ENCODE results near the gene DISC1. TPM values are rescaled to one million over a fixed set of nuclear protein-coding genes. Genes with fewer than 3 reads are reported as not detected.

Gene DISC1
- polyA plus RNA-seq, 1 donor from 2014 or later: 0.84 TPM

DNA sequence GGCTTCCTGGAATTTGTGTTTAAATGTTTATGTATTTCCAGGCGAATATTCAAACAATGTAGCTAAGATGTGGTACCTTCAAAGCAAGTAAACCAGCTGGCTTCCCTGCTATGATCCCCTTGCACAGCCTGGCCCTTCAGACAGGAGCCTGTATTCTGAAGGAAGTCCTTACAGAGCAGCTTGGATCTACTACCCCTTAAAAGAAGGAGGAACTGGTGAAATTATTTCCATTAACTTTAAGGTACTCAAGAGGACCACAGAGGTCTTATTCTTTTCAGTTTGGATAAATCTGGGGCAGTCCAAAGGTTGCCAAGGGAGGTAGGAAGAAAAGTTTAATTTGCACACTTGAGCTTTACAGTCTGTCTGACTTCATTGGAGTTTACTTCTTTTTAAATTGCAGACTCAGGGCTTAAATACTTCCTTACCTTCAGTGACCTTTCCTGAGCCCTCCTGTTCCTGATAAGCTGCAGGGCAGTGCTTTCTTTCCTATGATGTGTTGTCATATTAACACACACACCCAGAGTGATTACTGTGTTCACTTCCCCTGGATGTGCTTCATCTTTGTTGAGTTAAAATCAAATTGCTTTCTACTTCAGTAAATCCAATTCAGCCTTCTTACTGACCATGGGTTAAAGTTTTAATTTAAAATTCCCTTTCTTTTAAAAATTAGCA is 40.5 kb downstream of the DISC1 start:
- H3K9me2 ChIP-seq (ENCODE audit: insufficient read depth, low read length): no peaks in the 10 kb centered on the region
- H3K9me3 ChIP-seq (ENCODE audit: low read length): peaks cover 3% of the 10 kb centered on the region
- no peak overlapping the region for H3K27ac ChIP-seq (ENCODE audit: low read length)
- H3K9ac ChIP-seq (ENCODE audit: low read length): no peak overlapping the region
- H2AFZ ChIP-seq (ENCODE audit: low read depth, low read length): no peak overlapping the region
- H3K27me3 ChIP-seq (ENCODE audit: insufficient read depth, low read depth, low read length): no peaks in the 10 kb centered on the region
- H3F3A ChIP-seq (ENCODE audit: insufficient read depth, low read length, poor library complexity, severe bottlenecking): no peaks in the 10 kb centered on the region
- no peaks in the 10 kb centered on the region for H3K36me3 ChIP-seq (ENCODE audit: insufficient read depth, low read length)
- H3K4me2 ChIP-seq (ENCODE audit: low read length): no peak overlapping the region
- no peak overlapping the region for H3K4me3 ChIP-seq (ENCODE audit: low read length)
- no peaks in the 10 kb centered on the region for H3K79me2 ChIP-seq (replicated peaks; ENCODE audit: insufficient read depth, low read length)
- no peaks in the 10 kb centered on the region for H4K20me1 ChIP-seq (ENCODE audit: insufficient read depth)
- TF ChIP-seq POLR2AphosphoS5 (IDR thresholded peaks at IDR 0.05) (no peak), RAD21 (conservative IDR thresholded peaks at IDR 0.05) (no peak), EP300 (conservative IDR thresholded peaks at IDR 0.05; ENCODE audit: poor library complexity, severe bottlenecking) (no peak), SMC3 (conservative IDR thresholded peaks at IDR 0.05; ENCODE audit: poor library complexity) (no peak), MXI1 (conservative IDR thresholded peaks at IDR 0.05; ENCODE audit: poor library complexity, severe bottlenecking) (no peak), TAF1 (IDR thresholded peaks at IDR 0.05; ENCODE audit: low read depth) (no peak), EZH2 (IDR thresholded peaks at IDR 0.05; ENCODE audit: borderline replicate concordance, insufficient read depth, low read length, poor library complexity, severe bottlenecking) (no peak)
- TF ChIP-seq, protein P1, sequence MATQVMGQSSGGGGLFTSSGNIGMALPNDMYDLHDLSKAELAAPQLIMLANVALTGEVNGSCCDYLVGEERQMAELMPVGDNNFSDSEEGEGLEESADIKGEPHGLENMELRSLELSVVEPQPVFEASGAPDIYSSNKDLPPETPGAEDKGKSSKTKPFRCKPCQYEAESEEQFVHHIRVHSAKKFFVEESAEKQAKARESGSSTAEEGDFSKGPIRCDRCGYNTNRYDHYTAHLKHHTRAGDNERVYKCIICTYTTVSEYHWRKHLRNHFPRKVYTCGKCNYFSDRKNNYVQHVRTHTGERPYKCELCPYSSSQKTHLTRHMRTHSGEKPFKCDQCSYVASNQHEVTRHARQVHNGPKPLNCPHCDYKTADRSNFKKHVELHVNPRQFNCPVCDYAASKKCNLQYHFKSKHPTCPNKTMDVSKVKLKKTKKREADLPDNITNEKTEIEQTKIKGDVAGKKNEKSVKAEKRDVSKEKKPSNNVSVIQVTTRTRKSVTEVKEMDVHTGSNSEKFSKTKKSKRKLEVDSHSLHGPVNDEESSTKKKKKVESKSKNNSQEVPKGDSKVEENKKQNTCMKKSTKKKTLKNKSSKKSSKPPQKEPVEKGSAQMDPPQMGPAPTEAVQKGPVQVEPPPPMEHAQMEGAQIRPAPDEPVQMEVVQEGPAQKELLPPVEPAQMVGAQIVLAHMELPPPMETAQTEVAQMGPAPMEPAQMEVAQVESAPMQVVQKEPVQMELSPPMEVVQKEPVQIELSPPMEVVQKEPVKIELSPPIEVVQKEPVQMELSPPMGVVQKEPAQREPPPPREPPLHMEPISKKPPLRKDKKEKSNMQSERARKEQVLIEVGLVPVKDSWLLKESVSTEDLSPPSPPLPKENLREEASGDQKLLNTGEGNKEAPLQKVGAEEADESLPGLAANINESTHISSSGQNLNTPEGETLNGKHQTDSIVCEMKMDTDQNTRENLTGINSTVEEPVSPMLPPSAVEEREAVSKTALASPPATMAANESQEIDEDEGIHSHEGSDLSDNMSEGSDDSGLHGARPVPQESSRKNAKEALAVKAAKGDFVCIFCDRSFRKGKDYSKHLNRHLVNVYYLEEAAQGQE (IDR thresholded peaks at IDR 0.05; ENCODE audit: borderline replicate concordance): no peak
- TF ChIP-seq, protein P2, sequence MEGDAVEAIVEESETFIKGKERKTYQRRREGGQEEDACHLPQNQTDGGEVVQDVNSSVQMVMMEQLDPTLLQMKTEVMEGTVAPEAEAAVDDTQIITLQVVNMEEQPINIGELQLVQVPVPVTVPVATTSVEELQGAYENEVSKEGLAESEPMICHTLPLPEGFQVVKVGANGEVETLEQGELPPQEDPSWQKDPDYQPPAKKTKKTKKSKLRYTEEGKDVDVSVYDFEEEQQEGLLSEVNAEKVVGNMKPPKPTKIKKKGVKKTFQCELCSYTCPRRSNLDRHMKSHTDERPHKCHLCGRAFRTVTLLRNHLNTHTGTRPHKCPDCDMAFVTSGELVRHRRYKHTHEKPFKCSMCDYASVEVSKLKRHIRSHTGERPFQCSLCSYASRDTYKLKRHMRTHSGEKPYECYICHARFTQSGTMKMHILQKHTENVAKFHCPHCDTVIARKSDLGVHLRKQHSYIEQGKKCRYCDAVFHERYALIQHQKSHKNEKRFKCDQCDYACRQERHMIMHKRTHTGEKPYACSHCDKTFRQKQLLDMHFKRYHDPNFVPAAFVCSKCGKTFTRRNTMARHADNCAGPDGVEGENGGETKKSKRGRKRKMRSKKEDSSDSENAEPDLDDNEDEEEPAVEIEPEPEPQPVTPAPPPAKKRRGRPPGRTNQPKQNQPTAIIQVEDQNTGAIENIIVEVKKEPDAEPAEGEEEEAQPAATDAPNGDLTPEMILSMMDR (IDR thresholded peaks at IDR 0.05; ENCODE audit: poor library complexity, severe bottlenecking): no peak

DNA sequence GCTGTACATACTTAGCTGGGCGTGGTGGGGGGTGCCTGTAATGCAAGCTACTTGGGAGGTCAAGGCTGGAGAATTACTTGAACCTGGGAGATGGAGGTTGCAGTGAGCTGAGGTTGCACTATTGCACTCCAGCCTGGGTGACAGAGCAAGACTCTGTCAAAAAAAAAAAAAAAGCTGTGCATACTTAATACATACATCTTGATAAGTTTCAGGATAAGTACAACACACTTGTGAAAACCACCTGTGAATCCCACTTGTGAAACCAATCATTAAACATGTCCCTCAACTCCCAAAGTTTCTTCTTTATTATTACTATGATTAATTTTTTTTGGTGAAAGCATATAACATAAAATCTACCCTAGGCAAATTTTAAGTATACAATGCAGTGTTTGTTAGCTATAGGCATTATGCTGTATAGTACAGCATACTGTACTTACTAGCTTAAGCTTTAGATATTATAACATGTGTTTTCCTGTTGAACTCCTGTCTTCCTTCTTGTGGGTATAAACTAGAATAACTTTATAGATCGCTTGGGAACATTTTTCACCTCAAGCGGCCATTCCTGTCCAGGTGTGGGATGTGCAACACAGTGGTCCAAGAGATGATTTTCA is 41.4 kb downstream of the DISC1 start:
- Histone ChIP-seq H3K9me2 (ENCODE audit: insufficient read depth, low read length) (no peaks in the 10 kb centered on the region), H3K9me3 (ENCODE audit: low read length) (peaks cover 3% of the 10 kb centered on the region), H3K4me2 (ENCODE audit: low read length) (no peak overlapping the region), H2AFZ (ENCODE audit: low read depth, low read length) (no peak overlapping the region), H3K27ac (ENCODE audit: low read length) (no peak overlapping the region), H3K36me3 (ENCODE audit: insufficient read depth, low read length) (no peaks in the 10 kb centered on the region), H3K9ac (ENCODE audit: low read length) (no peak overlapping the region), H3F3A (ENCODE audit: insufficient read depth, low read length, poor library complexity, severe bottlenecking) (no peaks in the 10 kb centered on the region), H3K79me2 (replicated peaks; ENCODE audit: insufficient read depth, low read length) (no peaks in the 10 kb centered on the region), H4K20me1 (ENCODE audit: insufficient read depth) (no peaks in the 10 kb centered on the region), H3K4me3 (ENCODE audit: low read length) (no peak overlapping the region), H3K27me3 (ENCODE audit: insufficient read depth, low read depth, low read length) (no peaks in the 10 kb centered on the region)
- no peak for TF ChIP-seq SMC3 (conservative IDR thresholded peaks at IDR 0.05; ENCODE audit: poor library complexity)
- TF ChIP-seq EP300 (conservative IDR thresholded peaks at IDR 0.05; ENCODE audit: poor library complexity, severe bottlenecking): no peak
- TF ChIP-seq EZH2 (IDR thresholded peaks at IDR 0.05; ENCODE audit: borderline replicate concordance, insufficient read depth, low read length, poor library complexity, severe bottlenecking): no peak
- no peak for TF ChIP-seq RAD21 (conservative IDR thresholded peaks at IDR 0.05)
- TF ChIP-seq, protein P1 (IDR thresholded peaks at IDR 0.05; ENCODE audit: borderline replicate concordance): no peak
- TF ChIP-seq MXI1 (conservative IDR thresholded peaks at IDR 0.05; ENCODE audit: poor library complexity, severe bottlenecking): no peak
- no peak for TF ChIP-seq TAF1 (IDR thresholded peaks at IDR 0.05; ENCODE audit: low read depth)
- TF ChIP-seq, protein P2 (IDR thresholded peaks at IDR 0.05; ENCODE audit: poor library complexity, severe bottlenecking): no peak
- no peak for TF ChIP-seq POLR2AphosphoS5 (IDR thresholded peaks at IDR 0.05)

All from neural cell (in vitro differentiated cells).